Stimulated activated CD4-positive, alpha-beta T cell treated with anti-CD3 and anti-CD28 coated beads, Interleukin-4, amount 100 ng/mL, for 1 hour (primary cell): ENCODE measurements around the gene DDX49.
A peak's percentile ranks its signal among the peaks of the same experiment; 100 is the strongest.

Experiments
- DNase-seq: peaks from one replicate; pipeline ENCODE4 v3.0.0-alpha.2; 2020

Gene DDX49, protein sequence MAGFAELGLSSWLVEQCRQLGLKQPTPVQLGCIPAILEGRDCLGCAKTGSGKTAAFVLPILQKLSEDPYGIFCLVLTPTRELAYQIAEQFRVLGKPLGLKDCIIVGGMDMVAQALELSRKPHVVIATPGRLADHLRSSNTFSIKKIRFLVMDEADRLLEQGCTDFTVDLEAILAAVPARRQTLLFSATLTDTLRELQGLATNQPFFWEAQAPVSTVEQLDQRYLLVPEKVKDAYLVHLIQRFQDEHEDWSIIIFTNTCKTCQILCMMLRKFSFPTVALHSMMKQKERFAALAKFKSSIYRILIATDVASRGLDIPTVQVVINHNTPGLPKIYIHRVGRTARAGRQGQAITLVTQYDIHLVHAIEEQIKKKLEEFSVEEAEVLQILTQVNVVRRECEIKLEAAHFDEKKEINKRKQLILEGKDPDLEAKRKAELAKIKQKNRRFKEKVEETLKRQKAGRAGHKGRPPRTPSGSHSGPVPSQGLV

DNA sequence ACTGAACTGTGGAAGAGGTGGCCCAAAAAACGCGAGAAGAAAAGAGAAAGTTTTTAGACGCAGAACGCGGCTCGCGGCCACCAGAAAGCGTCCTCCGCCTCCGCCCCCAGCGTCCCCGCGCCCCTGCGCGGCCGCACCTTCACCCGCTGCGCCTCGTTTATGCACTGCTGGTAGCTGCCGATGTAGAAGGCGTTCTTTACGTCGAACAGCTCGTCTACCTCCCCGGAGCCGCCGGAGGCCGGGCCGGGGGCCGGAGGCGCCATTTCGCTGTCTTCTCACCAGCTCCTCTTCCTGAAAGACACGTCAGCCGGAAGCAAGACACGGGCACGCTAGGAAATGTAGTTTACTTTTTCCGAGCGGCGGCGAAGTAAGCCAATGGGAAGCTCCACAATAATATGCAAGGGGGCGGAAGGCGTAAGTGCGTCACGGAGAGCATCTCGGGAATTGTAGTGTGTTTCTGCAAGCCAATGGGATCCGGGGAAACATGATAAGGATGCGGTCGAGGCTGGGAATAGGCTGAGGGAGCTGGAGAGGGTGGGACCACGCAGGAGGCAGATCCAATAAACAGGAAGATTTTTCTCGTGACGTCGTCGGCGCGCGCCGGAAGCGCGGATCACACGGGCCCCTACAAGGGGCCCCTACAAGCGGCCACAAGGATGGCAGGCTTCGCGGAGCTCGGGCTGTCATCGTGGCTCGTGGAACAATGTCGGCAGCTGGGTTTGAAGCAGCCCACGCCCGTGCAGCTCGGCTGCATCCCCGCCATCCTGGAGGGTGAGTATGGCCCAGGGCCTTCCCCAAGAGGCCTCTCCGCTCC lies at the start of gene DDX49, which contains the start of gene COPE:
TSS of gene DDX49 (plus strand) at position 630 of the 814 bp plus-strand sequence. CDS start at position 657, 27 bp downstream.
TSS of gene COPE (minus strand) at position 302 of the 814 bp plus-strand sequence. CDS start at position 263, 39 bp downstream.
- DNase-seq, result peak; percentile 96

DNA sequence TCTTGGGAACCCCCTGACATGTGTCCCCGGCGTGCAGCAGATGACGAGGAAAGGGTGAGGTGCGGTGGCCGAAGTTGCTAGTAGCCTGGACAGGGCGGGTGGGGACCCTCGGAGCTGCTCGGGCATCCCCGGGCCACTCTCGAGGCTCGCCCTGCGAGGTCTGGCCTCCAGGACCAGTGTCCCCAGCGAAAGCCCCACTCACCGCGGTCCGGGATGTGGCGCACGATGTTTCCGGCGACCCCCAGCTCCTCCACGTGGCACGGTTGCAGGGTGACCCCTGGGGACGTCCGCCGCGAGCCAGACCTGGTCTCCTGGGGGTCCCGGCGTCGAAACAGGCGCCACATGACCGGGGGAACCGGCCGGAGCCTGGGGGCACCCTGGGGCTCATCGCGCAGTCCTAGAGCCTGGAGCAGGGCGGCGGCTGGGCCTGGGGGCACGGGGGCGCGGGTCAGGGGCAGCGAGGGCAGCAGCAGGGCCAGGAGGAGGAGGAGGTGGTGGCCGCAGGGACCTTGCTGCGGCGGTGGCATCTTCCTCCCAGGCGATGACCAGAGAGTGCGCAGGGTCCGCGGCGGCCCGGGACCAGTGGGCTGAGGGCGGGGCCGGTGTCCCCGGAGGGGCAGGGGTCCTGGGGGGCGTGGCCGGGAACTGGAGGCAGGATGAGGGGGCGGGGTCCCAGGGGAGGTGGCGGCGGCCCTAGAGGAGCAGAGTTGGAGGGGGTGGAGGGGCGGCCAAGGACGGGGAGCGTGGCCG lies 49.6 kb upstream of the DDX49 start:
- no peak for DNase-seq

DNA sequence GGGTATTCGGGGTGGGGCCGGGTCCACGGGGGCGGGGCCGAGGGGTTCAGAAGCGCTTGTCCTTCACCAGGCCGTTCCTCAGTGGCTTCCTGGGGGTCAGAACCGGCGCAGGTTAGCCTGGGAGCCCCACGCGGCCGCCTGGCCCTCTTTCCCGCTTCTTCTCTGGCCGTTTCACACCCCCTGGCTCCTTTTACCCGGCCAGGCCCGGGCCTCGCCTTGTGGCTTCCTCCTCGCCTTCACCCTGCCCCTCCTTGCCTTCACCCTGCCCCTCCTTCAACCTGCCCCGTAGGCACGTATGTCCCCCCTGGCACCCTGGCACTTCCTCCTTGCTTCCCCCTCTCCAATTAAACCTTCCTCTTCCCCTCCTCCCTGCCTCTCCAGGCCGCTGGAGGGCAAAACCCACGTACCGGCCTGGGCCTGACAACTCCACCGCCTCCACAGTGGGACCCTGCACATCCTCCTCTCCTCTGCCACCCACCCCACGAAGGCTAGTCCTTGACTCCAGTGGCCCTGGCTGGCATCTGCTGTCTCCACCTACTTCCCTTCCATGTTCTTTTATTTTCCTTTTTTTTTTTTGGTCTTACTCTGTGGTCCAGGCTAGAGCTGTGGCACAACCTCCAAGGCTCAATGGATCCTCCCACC lies 48.9 kb upstream of the DDX49 start:
- DNase-seq, result no peak

DNA sequence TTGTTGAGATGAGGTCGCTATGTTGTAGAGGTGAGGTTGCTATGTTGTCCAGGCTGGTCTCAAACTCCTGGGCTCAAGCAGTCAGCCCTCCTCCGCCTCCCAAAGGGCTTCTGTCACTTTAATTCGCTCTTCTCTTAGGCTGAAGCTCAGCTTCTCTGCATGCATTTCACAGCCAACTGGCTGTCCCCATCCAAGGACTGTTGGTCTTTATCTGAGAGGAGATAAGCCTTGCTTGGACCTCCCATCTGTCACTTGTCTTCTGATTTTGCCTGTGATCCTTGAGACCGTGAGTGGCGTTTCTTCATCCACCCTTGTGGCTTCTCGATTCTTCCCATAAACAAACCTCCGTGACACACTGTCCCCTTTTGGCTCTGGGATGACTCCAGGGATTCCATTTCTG lies 48.0 kb upstream of the DDX49 start:
- DNase-seq, result no peak

DNA sequence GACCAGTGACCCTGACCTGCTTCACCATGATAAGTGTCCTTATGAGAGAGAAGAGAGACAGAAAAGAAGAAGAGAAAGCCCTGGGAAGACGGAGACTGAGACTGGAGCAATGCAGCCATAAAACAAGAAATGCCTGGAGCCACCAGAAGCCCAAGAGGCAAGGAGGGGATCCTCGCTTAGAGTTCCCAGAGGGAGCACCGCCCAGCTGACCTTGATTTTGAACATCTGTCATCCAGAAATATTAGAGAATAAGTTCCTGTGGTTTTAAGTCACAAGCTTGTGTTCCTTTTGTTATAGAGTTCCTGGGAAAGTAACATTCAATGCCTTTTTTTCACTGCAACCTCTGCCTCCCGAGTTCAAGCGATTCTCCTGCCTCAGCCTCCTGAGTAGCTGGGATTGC lies 43.8 kb upstream of the DDX49 start:
- DNase-seq, result no peak

DNA sequence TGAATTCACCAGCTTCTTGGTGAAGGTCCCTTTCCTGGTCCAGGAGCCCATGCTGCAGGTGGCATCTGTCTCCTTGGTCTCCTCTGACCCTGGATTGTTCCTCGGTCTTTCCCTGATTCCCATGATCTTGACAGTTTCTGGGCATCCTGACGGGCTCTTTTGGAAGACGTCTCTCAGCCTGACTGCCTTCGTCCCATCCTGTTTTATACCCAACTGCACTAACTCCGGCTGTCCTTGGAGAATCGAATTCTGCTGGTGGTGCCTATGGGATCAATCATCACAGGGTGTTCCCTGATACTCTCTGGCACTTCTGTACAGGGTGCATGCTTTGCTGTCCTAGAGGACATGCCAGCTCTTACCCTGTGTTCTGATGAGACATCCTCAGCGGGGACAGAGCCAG lies 42.6 kb upstream of the DDX49 start:
- no peak for DNase-seq

DNA sequence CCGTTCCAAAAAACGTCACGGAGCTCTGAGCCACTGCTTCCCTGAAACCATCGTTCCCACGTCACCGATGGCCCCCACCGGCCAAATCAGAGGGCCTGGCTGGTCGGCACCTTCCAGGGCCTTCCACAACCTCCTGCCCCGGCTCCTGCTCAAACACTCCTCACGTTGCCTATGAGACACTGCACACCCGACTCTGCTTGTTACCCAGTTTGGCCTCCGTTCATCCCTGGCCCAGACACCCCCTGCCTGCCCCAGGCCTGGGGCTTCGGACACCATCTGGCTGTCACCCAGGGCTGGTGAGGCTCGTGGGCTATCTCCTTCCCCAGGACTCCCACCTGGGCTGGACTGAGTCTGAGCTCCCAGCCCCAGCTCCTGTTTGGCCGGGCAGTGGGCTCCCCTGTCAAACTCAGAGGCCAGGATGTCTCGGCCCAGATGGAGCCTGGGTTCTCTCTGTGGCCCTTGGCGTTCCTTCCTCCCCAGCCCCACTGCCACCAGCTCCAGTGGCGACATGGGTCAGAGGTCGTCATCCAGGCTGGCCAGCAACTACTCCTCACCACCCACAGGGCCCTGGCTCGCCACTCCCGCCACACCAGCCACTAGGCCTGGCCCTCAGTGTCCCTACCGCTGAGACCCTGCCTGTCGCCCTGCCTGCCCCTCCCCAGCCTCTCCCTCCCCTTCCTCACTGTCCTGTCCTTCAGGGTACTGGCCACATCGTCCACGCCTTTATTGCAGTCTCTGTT lies 41.3 kb upstream of the DDX49 start:
- no peak for DNase-seq

DNA sequence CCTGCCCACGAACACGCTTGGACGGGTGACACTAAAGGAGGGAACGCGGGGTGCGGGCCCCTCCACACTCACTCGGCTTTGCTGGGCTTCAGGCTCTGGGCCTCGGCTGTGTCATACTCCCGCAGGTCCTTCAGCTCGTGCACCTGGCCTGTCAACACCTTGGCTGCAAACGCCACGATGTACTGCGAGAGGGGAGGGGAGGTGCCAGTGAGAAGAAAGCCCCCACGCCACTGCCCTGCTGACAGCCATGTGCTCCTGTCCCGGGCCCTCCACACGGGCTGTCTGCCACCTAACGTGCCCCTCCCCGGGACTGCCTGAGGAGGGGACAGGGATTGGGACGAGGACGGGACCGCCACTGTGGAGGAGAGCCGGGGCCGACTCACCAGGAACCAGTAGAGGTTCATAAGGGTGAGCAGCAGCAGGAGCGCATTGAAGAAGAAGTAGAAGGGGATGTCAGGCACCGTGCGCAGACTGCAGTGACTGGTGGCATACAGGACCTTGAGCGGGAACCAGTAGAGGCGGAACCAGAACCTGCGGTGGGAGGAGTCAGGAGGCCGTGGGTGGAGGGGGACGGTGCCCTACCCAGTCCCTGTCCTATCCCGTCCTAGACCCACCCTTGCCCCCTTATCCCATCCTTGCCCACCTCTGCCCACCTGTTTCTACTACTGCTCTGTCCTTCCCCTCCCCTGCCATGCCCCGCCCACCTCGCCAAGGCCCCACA lies 40.5 kb upstream of the DDX49 start:
- no peak for DNase-seq

DNA sequence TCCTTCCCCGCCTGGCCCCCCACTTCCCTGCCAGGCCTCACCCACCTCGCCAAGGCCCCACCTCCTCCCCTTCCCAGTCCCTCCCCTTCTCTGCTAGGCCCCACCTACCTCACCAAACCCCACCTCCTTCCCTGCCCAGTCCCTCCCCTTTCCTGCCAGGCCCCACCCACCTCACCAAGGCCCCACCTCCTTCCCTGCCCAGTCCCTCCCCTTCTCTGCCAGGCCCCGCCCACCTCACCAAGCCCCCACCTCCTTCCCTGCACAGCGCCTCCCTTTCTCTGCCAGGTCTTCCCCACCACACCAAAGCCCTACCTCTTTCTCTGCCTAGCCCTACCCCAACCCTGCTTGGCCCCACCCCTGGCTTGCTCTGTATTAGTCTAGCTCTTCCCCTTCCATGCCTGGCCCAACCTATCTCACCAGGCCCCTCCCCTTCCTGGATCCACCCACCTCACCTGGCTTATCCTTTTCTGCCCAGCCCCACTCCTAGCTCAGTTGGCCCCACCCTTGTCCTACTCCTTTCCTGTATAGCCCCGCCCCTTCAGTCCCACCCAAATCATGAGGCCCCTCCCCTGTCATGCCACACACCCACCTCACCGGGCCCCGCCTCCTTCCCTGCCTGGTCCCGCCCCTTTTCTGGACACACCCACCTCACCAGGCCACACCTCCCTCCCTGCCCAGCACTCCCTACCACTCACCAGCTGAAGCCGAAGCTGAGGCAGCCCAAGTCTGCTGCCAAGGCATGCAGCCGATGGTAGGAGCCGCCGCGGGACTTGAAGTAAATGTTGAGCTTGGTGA lies 39.7 kb upstream of the DDX49 start:
- DNase-seq, result no peak

DNA sequence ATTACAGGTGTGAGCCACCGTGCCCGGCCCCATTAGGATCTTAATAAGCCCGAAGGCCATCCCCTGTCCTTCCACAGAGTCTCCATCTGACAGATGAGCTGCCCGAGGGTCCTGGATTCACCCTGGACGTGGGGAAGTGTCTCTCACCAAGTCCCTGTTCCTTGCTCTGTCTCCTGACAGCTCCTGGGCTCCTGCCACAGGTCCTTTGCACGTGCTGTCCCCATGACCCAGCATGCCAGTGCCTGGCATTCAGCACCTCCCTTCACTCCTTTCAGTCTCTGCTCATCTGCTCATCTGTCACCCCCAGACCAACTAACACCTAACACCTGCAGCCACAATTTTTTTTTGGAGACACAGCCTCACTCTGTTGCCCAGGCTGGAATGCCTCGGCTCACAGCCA lies 38.0 kb upstream of the DDX49 start:
- DNase-seq, result no peak

DNA sequence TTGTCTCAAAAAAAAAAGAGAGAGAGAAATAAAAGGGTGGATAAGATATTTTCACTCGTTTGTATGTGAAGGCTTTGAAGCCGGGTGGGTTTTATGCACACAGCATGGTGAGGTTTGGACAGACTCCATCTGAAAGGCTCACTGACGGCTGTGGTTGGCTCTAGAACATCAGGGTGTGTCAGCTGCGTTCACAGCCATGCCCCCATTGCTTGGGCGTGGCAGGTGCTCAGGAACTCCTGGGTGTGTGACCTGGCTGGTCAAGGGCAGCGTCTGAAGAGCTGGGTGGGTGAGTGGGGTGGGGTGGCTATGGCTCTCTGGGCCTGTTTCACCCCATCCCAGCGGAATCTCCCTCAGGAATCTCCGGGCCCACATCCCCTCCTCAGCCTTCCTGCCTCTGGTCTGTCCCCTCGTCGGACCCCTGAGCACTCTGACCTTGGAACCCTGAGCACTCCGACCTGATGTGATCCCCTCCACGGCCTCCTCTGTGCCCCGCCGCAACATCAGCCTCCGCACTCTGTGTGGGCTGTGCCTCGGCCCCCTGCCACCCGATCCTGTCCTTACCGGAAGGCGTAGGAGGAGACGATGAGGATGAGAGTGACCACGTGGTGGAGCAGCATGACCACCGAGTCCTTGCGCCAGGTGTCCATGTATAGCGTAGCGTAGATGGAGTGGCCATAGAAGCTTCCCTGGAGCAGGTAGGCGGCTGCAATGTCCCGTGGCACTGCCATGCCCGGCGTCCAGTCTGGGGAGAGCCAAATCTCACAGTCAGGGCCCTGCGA lies 35.8 kb upstream of the DDX49 start:
- no peak for DNase-seq

DNA sequence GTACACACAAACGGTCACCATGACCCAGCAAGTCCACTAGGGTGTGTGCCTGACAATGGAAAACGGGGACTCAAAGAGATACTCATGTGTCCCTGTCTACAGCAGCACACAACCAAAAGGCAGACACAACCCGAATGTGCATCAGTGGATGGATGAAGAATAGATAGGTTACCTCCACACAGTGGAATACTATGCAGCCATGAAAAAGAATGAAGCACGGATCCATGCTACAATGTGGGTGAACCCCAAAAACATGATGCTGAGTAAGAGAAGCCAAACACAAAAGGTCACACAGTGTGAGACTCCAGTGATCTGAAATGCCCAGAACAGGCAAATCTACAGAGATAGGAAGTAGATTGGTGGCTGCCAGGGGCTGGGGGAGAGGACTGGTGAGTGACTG lies 32.5 kb upstream of the DDX49 start:
- no peak for DNase-seq

DNA sequence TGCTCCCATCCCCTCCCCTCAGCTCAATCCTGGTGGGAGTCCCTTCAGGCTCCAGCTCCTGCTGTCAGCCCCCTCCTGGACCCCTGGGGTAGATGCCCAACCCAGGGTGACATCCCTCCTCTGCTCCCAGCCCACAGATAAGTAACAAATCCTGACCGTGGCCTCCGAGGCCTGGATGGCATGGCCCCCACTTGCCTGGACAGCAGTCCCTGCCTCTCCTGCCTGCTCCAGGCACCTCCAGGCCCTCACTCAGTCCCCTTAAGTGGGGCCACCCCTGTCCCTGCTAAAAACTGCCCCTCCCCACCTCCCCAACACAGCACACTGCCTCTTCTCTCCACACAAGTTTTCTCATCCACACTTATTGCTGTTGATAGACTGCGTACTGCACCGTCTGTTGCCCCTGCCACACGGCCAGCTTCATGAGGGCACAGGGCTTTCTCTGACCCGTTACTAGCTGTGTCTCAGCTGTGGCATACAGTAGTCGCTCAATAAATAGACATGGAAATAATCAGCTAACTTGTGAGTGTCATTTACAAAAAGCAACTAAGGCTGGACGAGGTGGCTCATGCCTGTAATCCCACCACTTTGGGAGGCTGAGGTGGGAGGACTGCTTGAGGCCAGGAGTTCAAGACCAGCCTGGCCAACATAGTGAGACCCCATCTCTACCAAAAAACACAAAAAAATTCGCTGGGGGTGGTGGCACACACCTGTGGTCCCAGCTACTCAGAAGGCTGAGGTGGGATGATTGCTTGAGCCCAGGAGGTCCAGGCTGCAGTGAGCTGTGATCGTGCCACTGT lies 29.4 kb upstream of the DDX49 start:
- no peak for DNase-seq

DNA sequence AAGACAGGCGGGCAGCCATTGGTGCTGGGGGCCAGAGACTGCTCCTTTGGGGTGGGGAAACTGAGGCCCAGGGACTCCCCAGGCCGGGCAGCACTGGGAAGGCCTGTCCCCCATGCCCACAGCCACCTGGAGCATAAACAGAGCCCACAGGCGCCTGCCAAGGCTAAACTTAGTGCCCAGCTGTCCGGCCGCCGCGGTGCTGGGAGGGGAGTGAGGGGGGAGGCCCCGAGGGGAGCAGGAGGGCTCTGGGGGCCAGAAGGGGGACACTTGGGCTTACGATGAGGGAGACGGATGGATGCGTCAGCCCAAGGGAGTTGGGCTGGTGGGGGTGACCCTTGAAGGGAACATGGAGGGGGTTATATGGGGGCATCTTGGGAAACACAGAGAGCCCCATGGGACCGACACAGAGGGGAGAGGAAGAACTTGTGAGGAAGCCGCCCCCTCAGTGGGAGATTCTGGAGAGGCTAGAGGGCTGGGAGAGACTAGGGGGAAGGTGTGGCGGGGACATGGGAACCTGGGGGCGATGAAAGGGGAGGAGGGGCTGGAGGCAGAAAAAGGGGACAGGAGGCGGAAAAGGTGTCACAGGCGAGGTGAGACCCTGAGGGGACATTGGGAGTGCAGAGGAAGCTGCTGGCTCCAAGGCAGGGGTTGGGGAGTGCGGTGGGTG lies 25.8 kb upstream of the DDX49 start:
- no peak for DNase-seq

DNA sequence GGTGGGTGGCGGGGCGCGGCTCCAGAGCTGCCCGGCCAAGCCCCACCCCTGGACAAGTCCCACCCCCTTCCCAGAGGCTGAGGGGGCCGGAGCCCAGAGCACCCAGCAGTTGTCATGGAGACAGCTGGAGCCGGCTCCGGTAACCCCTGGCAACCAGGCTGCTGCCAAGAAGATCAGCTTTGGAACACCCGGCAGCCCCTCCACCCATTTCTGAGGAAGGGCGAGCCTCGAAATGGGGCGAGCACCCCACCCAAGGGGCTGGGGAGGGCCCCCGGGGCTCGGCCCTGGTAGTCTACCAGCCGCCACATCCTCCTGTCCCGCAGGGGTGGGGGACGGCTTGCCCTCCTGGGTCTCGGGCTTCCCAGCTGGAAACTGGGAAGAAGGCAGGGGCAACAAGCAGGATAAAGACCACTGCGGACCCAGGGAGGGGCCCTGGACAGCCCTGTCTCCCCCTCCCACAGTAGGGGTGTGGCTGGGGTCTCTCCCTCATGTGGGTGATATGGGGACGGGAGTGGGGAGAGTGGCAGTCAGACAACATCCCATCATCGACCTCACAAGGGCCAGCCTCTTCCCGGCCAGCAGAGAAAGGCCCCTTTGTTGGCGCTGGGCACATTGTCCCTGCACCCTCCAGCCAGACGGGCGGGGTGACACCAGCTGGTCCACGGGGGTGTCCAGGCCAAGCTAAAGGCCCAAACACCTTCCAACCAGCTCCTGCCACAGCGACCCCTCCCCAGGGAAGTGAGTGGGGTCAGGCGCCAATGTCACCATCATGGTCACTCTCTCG lies 25.1 kb upstream of the DDX49 start:
- DNase-seq, result no peak

DNA sequence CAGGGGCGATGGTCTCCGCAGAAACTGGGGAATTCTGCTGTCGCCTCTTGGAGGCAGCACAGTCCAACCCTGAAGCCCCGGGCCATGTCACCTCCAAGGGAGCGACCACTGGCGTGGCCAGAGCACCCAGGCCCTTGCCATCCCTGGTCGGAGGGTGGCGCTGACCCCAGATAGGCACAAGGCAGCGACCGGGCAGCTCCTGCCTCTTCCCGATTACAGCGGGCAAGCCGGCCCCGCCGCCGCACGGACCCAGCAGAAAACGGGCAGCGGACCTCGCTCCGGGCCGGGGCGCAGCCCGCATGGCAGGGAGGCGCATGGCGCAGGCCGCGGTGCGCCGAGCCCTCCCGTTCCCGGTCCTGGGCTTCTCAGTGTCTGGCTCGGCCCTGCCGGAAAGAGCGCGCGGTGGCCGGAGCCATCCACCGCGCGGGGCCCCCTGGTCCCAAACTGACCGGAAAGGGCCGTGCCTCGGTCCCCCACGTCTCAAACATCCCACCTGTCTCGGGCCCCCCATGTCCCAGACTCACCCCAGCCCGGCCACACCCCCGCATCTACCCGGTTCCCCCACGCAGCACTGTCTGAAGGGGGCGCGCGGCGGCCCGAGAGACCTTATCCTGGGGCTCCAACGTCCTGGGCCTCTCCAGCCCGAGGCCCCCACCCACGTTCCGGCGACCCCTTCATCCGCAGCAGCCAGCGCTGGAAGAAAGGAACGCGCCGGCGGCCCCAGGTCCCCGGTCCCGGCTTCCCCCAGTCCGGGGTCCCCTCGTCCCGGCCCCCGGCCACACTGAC lies 24.3 kb upstream of the DDX49 start:
- DNase-seq, result no peak
